HEK293 (cell line): ENCODE data around the gene CYB5B.

Experiments used
- KLF16 ChIP-seq: fragments of 450-650 bp; formaldehyde crosslinking; IDR thresholded peaks from 2 replicates; pipeline ENCODE4 v1.5.1; 2017; ENCODE audit warnings: missing biosample characterization, missing genetic modification characterization
- KLF9 ChIP-seq: fragments of 450-650 bp; formaldehyde crosslinking; IDR thresholded peaks from 2 replicates; pipeline ENCODE4 v1.5.1; 2016; ENCODE audit warnings: missing biosample characterization, missing genetic modification characterization, low read depth
- MEIS1 ChIP-seq: sonication (generic); formaldehyde crosslinking; IDR thresholded peaks from 2 replicates; pipeline ENCODE4 v1.8.1; 2022; ENCODE audit warnings: missing genetic modification reagents, mild to moderate bottlenecking, borderline replicate concordance
- PRDM1 ChIP-seq: fragments of 450-650 bp; formaldehyde crosslinking; IDR thresholded peaks from 2 replicates; pipeline ENCODE4; 2016; ENCODE audit warnings: missing biosample characterization, missing genetic modification characterization
- REPIN1 ChIP-seq: fragments of 450-650 bp; formaldehyde crosslinking; IDR thresholded peaks from 2 replicates; pipeline ENCODE4 v1.5.1; 2017; ENCODE audit warnings: missing biosample characterization, missing genetic modification characterization, low read depth
- ZNF138 ChIP-seq: fragments of 450-650 bp; formaldehyde crosslinking; IDR thresholded peaks from 2 replicates; pipeline ENCODE4 v1.5.1; 2016; ENCODE audit warnings: missing biosample characterization, missing genetic modification characterization, borderline replicate concordance
- ZNF155 ChIP-seq: fragments of 450-650 bp; formaldehyde crosslinking; IDR thresholded peaks from 2 replicates; pipeline ENCODE4 v1.5.1; 2016; ENCODE audit warnings: missing biosample characterization, missing genetic modification characterization
- ZNF391 ChIP-seq: fragments of 450-650 bp; formaldehyde crosslinking; IDR thresholded peaks from 2 replicates; pipeline ENCODE4 v1.5.1; 2016; ENCODE audit warnings: low read depth, missing biosample characterization, missing genetic modification characterization, borderline replicate concordance
- ZNF596 ChIP-seq: fragments of 450-650 bp; IDR thresholded peaks from 2 replicates; pipeline ENCODE4 v1.5.0; 2018; ENCODE audit warnings: missing biosample characterization, mild to moderate bottlenecking, missing genetic modification characterization, moderate library complexity
- ZNF664 ChIP-seq: fragments of 450-650 bp; formaldehyde crosslinking; IDR thresholded peaks from 2 replicates; pipeline ENCODE4 v1.5.1; 2016; ENCODE audit warnings: missing biosample characterization, missing genetic modification characterization
- TF ChIP-seq, protein P1 (sequence below): fragments of 450-650 bp; formaldehyde crosslinking; IDR thresholded peaks from 2 replicates; pipeline ENCODE4 v1.5.1; 2016; ENCODE audit warnings: missing biosample characterization, missing genetic modification characterization
- TF ChIP-seq, protein P2 (sequence below): sonication (generic); formaldehyde crosslinking; IDR thresholded peaks from 2 replicates; pipeline ENCODE4 v1.8.1; 2022; ENCODE audit warnings: mild to moderate bottlenecking, moderate library complexity, missing genetic modification reagents

- TF ChIP-seq, protein P1, sequence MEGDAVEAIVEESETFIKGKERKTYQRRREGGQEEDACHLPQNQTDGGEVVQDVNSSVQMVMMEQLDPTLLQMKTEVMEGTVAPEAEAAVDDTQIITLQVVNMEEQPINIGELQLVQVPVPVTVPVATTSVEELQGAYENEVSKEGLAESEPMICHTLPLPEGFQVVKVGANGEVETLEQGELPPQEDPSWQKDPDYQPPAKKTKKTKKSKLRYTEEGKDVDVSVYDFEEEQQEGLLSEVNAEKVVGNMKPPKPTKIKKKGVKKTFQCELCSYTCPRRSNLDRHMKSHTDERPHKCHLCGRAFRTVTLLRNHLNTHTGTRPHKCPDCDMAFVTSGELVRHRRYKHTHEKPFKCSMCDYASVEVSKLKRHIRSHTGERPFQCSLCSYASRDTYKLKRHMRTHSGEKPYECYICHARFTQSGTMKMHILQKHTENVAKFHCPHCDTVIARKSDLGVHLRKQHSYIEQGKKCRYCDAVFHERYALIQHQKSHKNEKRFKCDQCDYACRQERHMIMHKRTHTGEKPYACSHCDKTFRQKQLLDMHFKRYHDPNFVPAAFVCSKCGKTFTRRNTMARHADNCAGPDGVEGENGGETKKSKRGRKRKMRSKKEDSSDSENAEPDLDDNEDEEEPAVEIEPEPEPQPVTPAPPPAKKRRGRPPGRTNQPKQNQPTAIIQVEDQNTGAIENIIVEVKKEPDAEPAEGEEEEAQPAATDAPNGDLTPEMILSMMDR: no peak
- TF ChIP-seq REPIN1 (tag by site-specific recombination) (no peak), ZNF664 (no peak), KLF9 (tag by site-specific recombination) (no peak), ZNF596 (no peak), ZNF155 (no peak), MEIS1 (no peak), KLF16 (tag by site-specific recombination) (no peak), ZNF391 (tag by site-specific recombination) (no peak), ZNF138 (tag by site-specific recombination) (no peak), PRDM1 (tag by site-specific recombination) (no peak)
- TF ChIP-seq, protein P2, sequence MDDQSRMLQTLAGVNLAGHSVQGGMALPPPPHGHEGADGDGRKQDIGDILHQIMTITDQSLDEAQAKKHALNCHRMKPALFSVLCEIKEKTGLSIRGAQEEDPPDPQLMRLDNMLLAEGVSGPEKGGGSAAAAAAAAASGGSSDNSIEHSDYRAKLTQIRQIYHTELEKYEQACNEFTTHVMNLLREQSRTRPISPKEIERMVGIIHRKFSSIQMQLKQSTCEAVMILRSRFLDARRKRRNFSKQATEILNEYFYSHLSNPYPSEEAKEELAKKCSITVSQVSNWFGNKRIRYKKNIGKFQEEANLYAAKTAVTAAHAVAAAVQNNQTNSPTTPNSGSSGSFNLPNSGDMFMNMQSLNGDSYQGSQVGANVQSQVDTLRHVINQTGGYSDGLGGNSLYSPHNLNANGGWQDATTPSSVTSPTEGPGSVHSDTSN (CRISPR knock-in tag): no peak
These were observed 11.8 kb downstream of the CYB5B start for GRCh38 chr16:69435977-69436820.
